GM19397 (cell line): ENCODE results near the gene TMEM198.

Source experiments
- ATAC-seq: cut with Tn5 transposase; IDR thresholded peaks from one replicate; pipeline ENCODE4 v1.9.1; 2021; ENCODE audit warnings: mild to moderate bottlenecking, moderate library complexity; ENCODE audit not compliant: unreplicated experiment

The TMEM198 gene

DNA sequence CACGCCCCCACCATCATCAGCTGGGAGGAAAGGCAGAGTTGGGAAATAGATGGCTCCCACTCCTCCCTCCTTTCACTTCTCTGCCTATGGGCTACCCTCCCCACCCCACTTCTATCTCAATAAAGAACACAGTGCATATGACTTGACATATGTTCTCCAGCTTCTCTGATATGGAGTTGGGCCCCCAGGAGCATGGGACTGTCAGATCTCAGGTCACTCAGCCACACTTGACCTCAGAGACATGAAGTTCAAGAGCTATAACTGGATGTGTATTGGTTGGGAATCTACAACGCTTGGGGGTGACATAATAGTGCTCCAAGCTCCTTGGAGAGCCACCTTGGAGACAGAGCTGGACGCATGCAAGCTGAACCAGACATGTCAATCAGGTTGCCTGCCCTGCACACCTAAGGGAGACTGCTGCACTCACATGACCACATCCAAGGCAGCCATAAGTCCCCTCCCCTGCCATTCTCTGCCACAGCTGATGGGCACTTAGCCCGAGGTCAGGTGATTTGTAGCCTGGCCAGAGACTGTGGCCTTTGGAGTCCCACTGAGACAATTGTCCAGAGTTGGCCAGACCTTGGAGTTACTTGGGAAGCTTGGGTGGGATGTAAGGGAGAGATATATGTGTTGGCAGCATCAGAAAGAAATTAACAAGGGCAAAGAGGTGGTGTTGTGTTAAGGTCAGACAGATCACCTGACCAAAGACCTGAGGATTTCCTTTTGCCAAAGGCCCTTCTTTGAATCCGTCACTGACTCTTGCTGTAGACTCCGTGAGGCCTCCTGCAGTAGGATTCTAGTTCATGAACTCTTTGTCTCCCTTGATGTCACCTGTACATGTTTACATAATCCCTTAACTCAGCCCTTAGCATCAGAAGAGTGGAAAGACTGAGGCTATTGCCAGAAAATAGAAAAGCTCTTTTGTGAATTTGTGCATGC is 32.0 kb downstream of the TMEM198 start:
- ATAC-seq = no peak

DNA sequence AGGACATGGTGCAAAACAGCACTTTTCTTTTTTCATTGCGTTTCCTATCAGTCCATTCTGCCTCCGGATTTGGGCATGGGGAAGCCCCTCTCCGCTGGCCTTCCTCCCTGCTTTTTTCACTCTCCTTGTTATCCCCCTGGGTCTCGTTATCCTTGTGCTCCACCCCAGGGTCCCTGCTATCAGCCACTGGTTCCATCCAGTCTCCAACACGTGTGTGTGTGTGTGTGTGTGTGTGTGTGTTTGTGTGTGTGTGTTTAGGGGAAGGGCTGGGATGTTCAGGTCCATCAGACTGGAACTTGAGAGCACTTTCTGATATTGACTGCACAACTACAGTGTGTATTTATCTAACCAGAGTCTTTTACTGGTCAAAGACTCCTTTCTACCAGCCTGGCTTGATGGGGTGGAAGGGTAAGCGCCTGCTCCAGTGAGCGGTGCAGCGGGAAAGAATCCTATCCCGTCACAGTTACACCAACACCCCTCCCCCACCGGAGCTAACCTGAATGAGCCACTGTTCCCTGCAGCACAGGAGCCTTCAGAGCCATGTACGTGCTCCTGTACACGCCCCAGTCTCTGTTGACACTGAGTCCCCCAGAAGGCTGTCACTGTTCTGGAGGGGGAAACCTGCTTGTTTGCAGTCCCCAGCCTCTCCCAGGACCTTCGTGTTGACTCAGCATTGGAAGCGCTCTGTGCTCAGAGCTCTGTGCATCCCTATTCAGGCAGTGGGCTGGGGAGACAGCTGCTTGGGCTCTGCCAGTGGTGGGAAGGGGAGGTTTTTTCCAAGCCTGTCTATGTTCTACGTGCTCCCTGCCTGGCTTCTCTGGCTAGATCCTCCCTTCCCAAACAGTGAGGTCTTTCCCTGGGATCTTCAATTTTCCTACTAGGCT is 32.9 kb downstream of the TMEM198 start:
- ATAC-seq = no peak

- ATAC-seq = no peak
Observed at GRCh38 chr2:219578811-219579613, 35.2 kb downstream of the TMEM198 start.

- no peak for ATAC-seq
Observed at GRCh38 chr2:219581346-219581745, 37.5 kb downstream of the TMEM198 start.

- ATAC-seq = no peak
Observed at GRCh38 chr2:219591091-219591490, 47.3 kb downstream of the TMEM198 start.

GRCh38 chr2:219592736-219593135 is 48.9 kb downstream of the TMEM198 start:
- ATAC-seq = no peak

DNA sequence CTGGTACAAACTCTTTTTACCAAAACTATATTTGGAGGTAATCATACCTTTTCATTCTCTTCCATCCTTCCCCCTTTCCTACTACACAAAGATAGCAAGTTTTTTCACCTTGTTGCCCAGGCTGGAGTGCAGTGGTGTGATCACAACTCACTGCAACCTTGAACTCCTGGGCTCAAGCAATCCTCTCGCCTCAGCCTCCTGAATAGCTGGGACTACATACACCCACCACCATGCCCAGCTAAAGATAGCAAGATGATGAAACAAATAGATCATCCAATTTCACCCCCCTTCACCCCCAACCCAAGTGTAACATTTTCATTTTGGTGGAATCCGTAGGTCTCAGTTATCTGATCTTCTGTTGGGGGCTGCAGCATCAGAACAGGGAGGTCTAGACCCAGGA is 49.3 kb downstream of the TMEM198 start:
- ATAC-seq = no peak

GRCh38 chr2:219595256-219595655 is 51.4 kb downstream of the TMEM198 start:
- no peak for ATAC-seq

DNA sequence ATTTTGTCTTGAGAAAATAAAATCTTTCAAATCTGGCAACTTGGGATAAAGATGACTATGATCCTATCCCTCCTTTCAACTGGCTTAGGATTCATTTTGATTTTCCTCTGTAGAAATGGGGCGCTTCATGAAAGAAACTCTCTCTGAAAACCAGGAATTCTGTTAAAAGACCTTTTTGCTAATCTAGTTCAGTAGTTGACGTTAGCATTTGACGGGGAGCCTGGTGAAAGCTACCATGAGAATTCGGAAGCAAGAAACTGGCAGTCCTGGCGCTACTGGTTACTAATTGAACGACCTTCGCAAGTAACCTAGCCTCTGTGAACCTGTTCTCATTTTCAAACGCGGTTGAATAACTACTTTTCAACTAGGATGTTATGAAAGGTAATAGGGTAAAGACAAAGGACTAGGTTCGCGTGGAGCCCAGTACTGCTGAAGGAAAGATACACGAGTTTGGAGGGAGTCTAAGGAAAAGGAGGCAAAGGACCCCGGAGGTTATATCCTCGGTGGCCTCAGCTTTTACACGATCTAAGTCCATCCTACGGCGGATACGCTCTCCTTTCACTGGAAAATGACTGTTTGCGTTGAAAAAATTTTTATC is 53.2 kb downstream of the TMEM198 start:
- ATAC-seq = peak; percentile 3

GRCh38 chr2:219597552-219598307 is 53.9 kb downstream of the TMEM198 start, which contains the start of gene STK11IP:
Gene STK11IP, plus strand, starts transcription at chr2:219597857. Its CDS starts 263 bp downstream, at chr2:219598120.
- peak; percentile 92 for ATAC-seq

GRCh38 chr2:219598308-219599078 is 54.7 kb downstream of the TMEM198 start:
- no peak for ATAC-seq
